Bronchial epithelial cell (primary cell): ENCODE results near the gene HOXB13. TPM values are rescaled to one million over a fixed set of nuclear protein-coding genes. Genes with fewer than 3 reads are reported as not detected.

ENCODE experiments used
- DNase-seq: peaks from one replicate; pipeline ENCODE4 v3.0.0-alpha.2; 2010; ENCODE audit warnings: low read depth
- FAIRE-seq: peaks from 2 replicates; lab custom pipeline; 2011; peaks lifted over from hg19 to GRCh38; lab: Jason Lieb, UNC
- H3K27me3 ChIP-seq: 2 replicates; pipeline ENCODE4 v1.5.1; 2011; ENCODE audit warnings: low read length; ENCODE audit not compliant: control insufficient read depth, insufficient read depth
- H3K36me3 ChIP-seq: 2 replicates; pipeline ENCODE4 v1.5.1; 2011; ENCODE audit warnings: low read length; ENCODE audit not compliant: control insufficient read depth, insufficient read depth
- H3K4me3 ChIP-seq: 2 replicates; pipeline ENCODE4 v1.5.1; 2011; ENCODE audit warnings: mild to moderate bottlenecking, low read depth, low read length, control low read depth
- total RNA-seq: library from RNA; depleted of rRNA; stranded (reverse); fragments of >200 nt; gene quantifications from 2 replicates; pipeline ENCODE4 v1.2.1, GENCODE V29; 2014
- TF ChIP-seq, protein P1 (sequence below): IDR thresholded peaks from 2 replicates; pipeline ENCODE4 v1.5.1; 2011; ENCODE audit warnings: mild to moderate bottlenecking, moderate library complexity, low read length, control low read depth, inconsistent platforms; ENCODE audit not compliant: insufficient read depth, severe bottlenecking

HOXB13 gene
- total RNA-seq, 1 donor from 2014 or later: not detected

GRCh38 chr17:48704361-48705248 lies 23.9 kb downstream of the HOXB13 start:
- Histone ChIP-seq H3K27me3 (peaks cover 14% of the 10 kb centered on the region), H3K36me3 (no peaks in the 10 kb centered on the region), H3K4me3 (no peak overlapping the region)
- TF ChIP-seq, protein P1, sequence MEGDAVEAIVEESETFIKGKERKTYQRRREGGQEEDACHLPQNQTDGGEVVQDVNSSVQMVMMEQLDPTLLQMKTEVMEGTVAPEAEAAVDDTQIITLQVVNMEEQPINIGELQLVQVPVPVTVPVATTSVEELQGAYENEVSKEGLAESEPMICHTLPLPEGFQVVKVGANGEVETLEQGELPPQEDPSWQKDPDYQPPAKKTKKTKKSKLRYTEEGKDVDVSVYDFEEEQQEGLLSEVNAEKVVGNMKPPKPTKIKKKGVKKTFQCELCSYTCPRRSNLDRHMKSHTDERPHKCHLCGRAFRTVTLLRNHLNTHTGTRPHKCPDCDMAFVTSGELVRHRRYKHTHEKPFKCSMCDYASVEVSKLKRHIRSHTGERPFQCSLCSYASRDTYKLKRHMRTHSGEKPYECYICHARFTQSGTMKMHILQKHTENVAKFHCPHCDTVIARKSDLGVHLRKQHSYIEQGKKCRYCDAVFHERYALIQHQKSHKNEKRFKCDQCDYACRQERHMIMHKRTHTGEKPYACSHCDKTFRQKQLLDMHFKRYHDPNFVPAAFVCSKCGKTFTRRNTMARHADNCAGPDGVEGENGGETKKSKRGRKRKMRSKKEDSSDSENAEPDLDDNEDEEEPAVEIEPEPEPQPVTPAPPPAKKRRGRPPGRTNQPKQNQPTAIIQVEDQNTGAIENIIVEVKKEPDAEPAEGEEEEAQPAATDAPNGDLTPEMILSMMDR: no peak
- DNase-seq (no peak), FAIRE-seq (no peak)

- TF ChIP-seq, protein P1: no peak
- no peak for FAIRE-seq
- Histone ChIP-seq H3K36me3 (no peaks in the 10 kb centered on the region), H3K4me3 (no peak overlapping the region), H3K27me3 (peaks cover 13% of the 10 kb centered on the region)
- DNase-seq: no peak
Observed at GRCh38 chr17:48701864-48702532, 26.6 kb downstream of the HOXB13 start.

GRCh38 chr17:48693178-48693577 lies 35.4 kb downstream of the HOXB13 start:
- FAIRE-seq: no peak
- H3K36me3 ChIP-seq: no peaks in the 10 kb centered on the region
- no peaks in the 10 kb centered on the region for H3K27me3 ChIP-seq
- no peak overlapping the region for H3K4me3 ChIP-seq
- DNase-seq: no peak
- TF ChIP-seq, protein P1: no peak

DNA sequence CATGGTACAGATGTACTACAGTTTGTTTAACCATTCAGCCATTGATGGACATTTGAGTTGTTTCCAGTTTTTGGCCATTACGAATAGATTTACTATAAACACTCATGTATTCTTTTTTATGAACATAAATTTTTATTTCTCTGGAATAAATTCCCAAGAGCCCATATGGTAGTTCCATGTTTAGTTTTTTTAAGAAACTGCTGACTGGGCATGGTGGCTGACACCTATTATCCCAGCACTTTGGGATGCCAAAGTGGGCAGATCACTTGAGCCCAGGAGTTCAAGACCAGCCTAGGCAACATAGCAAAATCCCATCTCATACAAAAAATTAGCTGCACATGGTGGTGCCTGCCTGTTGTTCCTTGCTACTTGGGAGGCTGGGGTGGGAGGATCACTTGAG lies 36.5 kb downstream of the HOXB13 start:
- no peak for DNase-seq
- Histone ChIP-seq H3K4me3 (no peak overlapping the region), H3K36me3 (no peaks in the 10 kb centered on the region), H3K27me3 (no peaks in the 10 kb centered on the region)
- no peak for FAIRE-seq
- TF ChIP-seq, protein P1: no peak

DNA sequence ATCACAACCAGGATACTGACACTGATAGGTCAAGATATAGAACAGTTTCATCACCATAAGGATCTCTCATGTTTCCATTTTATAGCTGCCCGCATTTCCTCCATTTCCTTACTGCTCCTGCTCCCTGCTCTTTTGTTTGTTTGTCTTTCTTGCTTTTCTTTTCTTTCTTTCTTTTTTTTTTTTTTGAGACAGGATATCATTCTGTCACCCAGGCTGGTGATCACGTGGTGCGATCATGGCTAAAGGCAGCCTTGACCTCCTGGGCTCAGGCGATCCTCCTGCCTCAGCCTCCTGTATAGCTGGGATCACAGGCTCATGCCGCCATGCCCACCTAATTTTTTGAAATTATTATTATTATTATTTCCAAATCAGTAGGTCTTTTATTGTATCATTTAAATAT lies 37.9 kb downstream of the HOXB13 start:
- Histone ChIP-seq H3K4me3 (no peak overlapping the region), H3K27me3 (no peaks in the 10 kb centered on the region), H3K36me3 (no peaks in the 10 kb centered on the region)
- FAIRE-seq: no peak
- TF ChIP-seq, protein P1: no peak
- no peak for DNase-seq
